OCI-LY7 (cell line): ENCODE data around the gene ACOXL. TPM values are rescaled to one million over a fixed set of nuclear protein-coding genes. Genes with fewer than 3 reads are reported as not detected.

Source experiments
- BruUV-seq: library from RNA; stranded (reverse); fragments of 400-500 nt; replicated peaks from 2 replicates; lab custom pipeline; 2021; lab: Mats Ljungman, UMichigan
- CTCF ChIA-PET: fragments of 300-600 bp; sonication (Branson Sonifier 250); formaldehyde crosslinking; loops from one replicate; lab custom pipeline; 2022; ENCODE audit warnings: antibody characterized with exemption; ENCODE audit not compliant: unreplicated experiment; lab: Charles Lee
- POLR2A ChIA-PET: fragments of 300-600 bp; sonication (Branson Sonifier 250); formaldehyde crosslinking; loops from one replicate; lab custom pipeline; 2022; ENCODE audit warnings: antibody characterized with exemption; lab: Charles Lee
- DNase-seq: peaks from one replicate; pipeline ENCODE4 v3.0.0-alpha.2; 2015; ENCODE audit warnings: low spot score
- H2AFZ ChIP-seq: fragments of 200-600 bp; sonication (generic), shearing (Covaris generic); 2 replicates; pipeline ENCODE4 v1.6.1; 2014; ENCODE audit warnings: mild to moderate bottlenecking, antibody characterized with exemption, low read length, moderate library complexity
- H3K27ac ChIP-seq: fragments of 200-600 bp; sonication (generic); 2 replicates; pipeline ENCODE4 v1.5.1; 2014; ENCODE audit warnings: mixed run types, low read depth, mild to moderate bottlenecking, moderate library complexity, low read length, inconsistent platforms; ENCODE audit not compliant: poor library complexity, severe bottlenecking
- H3K36me3 ChIP-seq: fragments of 200-600 bp; sonication (generic); 2 replicates; pipeline ENCODE4 v1.6.1; 2014; ENCODE audit warnings: mild to moderate bottlenecking, antibody characterized with exemption, low read length, moderate library complexity, mixed read lengths; ENCODE audit not compliant: insufficient read depth
- H3K4me1 ChIP-seq: fragments of 200-600 bp; sonication (generic); 2 replicates; pipeline ENCODE4 v1.5.1; 2014; ENCODE audit warnings: mild to moderate bottlenecking, low read length; ENCODE audit not compliant: insufficient read depth, poor library complexity, severe bottlenecking
- H3K4me2 ChIP-seq: fragments of 200-600 bp; sonication (generic); 2 replicates; pipeline ENCODE4 v1.6.1; 2014; ENCODE audit warnings: mild to moderate bottlenecking, low read length
- H3K4me3 ChIP-seq: fragments of 200-600 bp; sonication (generic); 2 replicates; pipeline ENCODE4 v1.5.1; 2014; ENCODE audit warnings: mild to moderate bottlenecking, low read depth, low read length; ENCODE audit not compliant: poor library complexity, severe bottlenecking
- H3K79me2 ChIP-seq: fragments of 200-600 bp; sonication (generic); 2 replicates; pipeline ENCODE4 v1.6.1; 2016; ENCODE audit warnings: low read depth, mild to moderate bottlenecking, low read length, moderate library complexity, mixed read lengths; ENCODE audit not compliant: insufficient read depth
- H3K9me2 ChIP-seq: fragments of 200-600 bp; sonication (generic); 2 replicates; pipeline ENCODE4 v1.6.1; 2016; ENCODE audit warnings: mild to moderate bottlenecking, low read length, mixed read lengths; ENCODE audit not compliant: insufficient read depth
- H3K9me3 ChIP-seq: fragments of 200-600 bp; sonication (generic); 2 replicates; pipeline ENCODE4 v1.6.1; 2014; ENCODE audit warnings: mild to moderate bottlenecking, mixed run types, low read length, mixed read lengths
- H4K20me1 ChIP-seq: fragments of 200-600 bp; sonication (generic); 2 replicates; pipeline ENCODE4 v1.6.1; 2014; ENCODE audit warnings: mild to moderate bottlenecking, antibody characterized with exemption, low read length, moderate library complexity, mixed read lengths; ENCODE audit not compliant: insufficient read depth
- CTCF ChIP-seq: fragments of 200-600 bp; sonication (generic); conservative IDR thresholded peaks from 2 replicates; pipeline ENCODE4 v1.5.1; 2014; ENCODE audit warnings: mild to moderate bottlenecking, antibody characterized with exemption, low read length, moderate library complexity, mixed read lengths
- EZH2phosphoT487 ChIP-seq: fragments of 200-600 bp; sonication (generic); IDR thresholded peaks from 2 replicates; pipeline ENCODE4 v1.6.1; 2018; ENCODE audit warnings: low read depth, borderline replicate concordance, mild to moderate bottlenecking, mixed run types, antibody characterized with exemption, low read length, moderate library complexity, mixed read lengths
- intact Hi-C: fragments of 100-400 bp; cut with micrococcal nuclease; formaldehyde crosslinking; loops from one replicate; pipeline ENCODE4 v1.10.0; 2022; ENCODE audit not compliant: unreplicated experiment
- total RNA-seq, 2 experiments: library from RNA; depleted of rRNA in 1 of 2; stranded (reverse); fragments of >200 nt in 1 of 2; shearing (Covaris generic) in 1 of 2; gene quantifications; 2 replicates each; pipeline ENCODE4 v1.2.3, GENCODE V29; 2014 to 2022

ACOXL gene
- total RNA-seq, 2 experiments from 2014 or later, result 1.4 TPM; not detected in 1

- Histone ChIP-seq H2AFZ (no peak overlapping the region), H3K79me2 (no peaks in the 10 kb centered on the region), H3K36me3 (no peaks in the 10 kb centered on the region), H3K9me2 (no peaks in the 10 kb centered on the region), H3K9me3 (no peaks in the 10 kb centered on the region), H4K20me1 (no peaks in the 10 kb centered on the region), H3K4me1 (no peaks in the 10 kb centered on the region), H3K27ac (no peak overlapping the region), H3K4me3 (no peak overlapping the region), H3K4me2 (no peak overlapping the region)
- intact Hi-C loops, result no loop called here
- POLR2A ChIA-PET, result no interaction called here
- CTCF ChIA-PET, result no interaction called here
- BruUV-seq, result no TSS peak
- TF ChIP-seq CTCF, result no peak
- TF ChIP-seq EZH2phosphoT487, result no peak
- no peak for DNase-seq
Measured at GRCh38 chr2:110794390-110794789, 62.0 kb downstream of the ACOXL start.

- BruUV-seq, result no TSS peak
- Histone ChIP-seq H3K4me3 (no peak overlapping the region), H3K27ac (no peak overlapping the region), H4K20me1 (no peaks in the 10 kb centered on the region), H3K9me2 (no peaks in the 10 kb centered on the region), H3K9me3 (no peaks in the 10 kb centered on the region), H3K4me1 (no peaks in the 10 kb centered on the region), H2AFZ (no peak overlapping the region), H3K79me2 (no peaks in the 10 kb centered on the region), H3K4me2 (no peak overlapping the region), H3K36me3 (no peaks in the 10 kb centered on the region)
- DNase-seq, result no peak
- intact Hi-C loops, result no loop called here
- ChIA-PET CTCF (no interaction called here), POLR2A (no interaction called here)
- TF ChIP-seq EZH2phosphoT487, result no peak
- TF ChIP-seq CTCF, result no peak
Measured at GRCh38 chr2:110794951-110795350, 62.6 kb downstream of the ACOXL start.

- CTCF ChIA-PET, result no interaction called here
- no peak overlapping the region for H3K4me2 ChIP-seq
- no peaks in the 10 kb centered on the region for H3K36me3 ChIP-seq
- no peak for DNase-seq
- TF ChIP-seq EZH2phosphoT487 (no peak), CTCF (no peak)
- POLR2A ChIA-PET, result no interaction called here
- H3K9me2 ChIP-seq, result no peaks in the 10 kb centered on the region
- H2AFZ ChIP-seq, result no peak overlapping the region
- no peak overlapping the region for H3K4me3 ChIP-seq
- BruUV-seq, result no TSS peak
- H3K9me3 ChIP-seq, result no peaks in the 10 kb centered on the region
- no peaks in the 10 kb centered on the region for H3K4me1 ChIP-seq
- no peaks in the 10 kb centered on the region for H3K79me2 ChIP-seq
- no peak overlapping the region for H3K27ac ChIP-seq
- no peaks in the 10 kb centered on the region for H4K20me1 ChIP-seq
- intact Hi-C loops, result no loop called here
Measured at GRCh38 chr2:110796716-110797301, 64.4 kb downstream of the ACOXL start.
